Coronary artery (tissue), 2 donors: ENCODE data around the gene TMEM63B.

Experiments used
- DNase-seq: peaks from one replicate; pipeline ENCODE4 v3.0.0-alpha.2; 2017; ENCODE audit warnings: low spot score
- H3K27ac ChIP-seq, 2 donors: fragments of 200-600 bp; sonication (generic); one replicate each; pipeline ENCODE4 v1.5.1; 2016 to 2019
- H3K4me3 ChIP-seq: fragments of 200-600 bp; sonication (generic); 2 replicates; pipeline ENCODE4 v1.5.1; 2016; ENCODE audit warnings: mild to moderate bottlenecking, moderate library complexity
- TF ChIP-seq, protein P1 (sequence below): fragments of 200-600 bp; sonication (generic); IDR thresholded peaks from one replicate; pipeline ENCODE4 v1.5.1; 2019; ENCODE audit warnings: antibody characterized with exemption

Gene TMEM63B

DNA sequence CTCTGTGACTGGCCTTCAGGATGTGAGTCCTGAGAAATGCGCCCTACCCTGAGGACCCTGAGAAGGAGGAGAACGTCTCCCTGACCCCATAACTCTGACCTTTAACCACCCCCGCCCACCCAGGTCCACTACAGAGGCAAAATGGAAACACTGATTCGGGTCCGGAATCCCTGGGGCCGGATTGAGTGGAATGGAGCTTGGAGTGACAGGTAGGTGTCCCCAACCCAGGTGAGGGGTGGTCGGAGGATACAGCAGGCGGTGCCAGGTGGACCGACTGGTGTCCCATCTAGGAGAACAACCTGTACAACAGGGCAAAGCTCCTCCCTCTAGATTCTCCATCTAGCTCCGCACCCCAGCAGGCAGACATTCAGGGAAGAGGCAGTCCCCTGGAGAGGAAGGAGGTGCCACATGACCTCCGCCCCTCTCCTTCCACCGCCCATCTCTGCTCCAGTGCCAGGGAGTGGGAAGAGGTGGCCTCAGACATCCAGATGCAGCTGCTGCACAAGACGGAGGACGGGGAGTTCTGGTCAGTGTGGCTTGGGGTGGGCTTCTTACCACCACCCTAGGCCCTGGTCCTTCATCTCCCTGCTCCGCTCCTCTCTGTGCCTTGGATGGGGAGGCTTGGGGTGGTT is 48.9 kb downstream of the TMEM63B start:
- Histone ChIP-seq H3K27ac (peak overlapping the region in 1 of 2 donors; percentile 83), H3K4me3 (no peak overlapping the region)
- no peak for DNase-seq
- TF ChIP-seq, protein P1, sequence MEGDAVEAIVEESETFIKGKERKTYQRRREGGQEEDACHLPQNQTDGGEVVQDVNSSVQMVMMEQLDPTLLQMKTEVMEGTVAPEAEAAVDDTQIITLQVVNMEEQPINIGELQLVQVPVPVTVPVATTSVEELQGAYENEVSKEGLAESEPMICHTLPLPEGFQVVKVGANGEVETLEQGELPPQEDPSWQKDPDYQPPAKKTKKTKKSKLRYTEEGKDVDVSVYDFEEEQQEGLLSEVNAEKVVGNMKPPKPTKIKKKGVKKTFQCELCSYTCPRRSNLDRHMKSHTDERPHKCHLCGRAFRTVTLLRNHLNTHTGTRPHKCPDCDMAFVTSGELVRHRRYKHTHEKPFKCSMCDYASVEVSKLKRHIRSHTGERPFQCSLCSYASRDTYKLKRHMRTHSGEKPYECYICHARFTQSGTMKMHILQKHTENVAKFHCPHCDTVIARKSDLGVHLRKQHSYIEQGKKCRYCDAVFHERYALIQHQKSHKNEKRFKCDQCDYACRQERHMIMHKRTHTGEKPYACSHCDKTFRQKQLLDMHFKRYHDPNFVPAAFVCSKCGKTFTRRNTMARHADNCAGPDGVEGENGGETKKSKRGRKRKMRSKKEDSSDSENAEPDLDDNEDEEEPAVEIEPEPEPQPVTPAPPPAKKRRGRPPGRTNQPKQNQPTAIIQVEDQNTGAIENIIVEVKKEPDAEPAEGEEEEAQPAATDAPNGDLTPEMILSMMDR = no peak

DNA sequence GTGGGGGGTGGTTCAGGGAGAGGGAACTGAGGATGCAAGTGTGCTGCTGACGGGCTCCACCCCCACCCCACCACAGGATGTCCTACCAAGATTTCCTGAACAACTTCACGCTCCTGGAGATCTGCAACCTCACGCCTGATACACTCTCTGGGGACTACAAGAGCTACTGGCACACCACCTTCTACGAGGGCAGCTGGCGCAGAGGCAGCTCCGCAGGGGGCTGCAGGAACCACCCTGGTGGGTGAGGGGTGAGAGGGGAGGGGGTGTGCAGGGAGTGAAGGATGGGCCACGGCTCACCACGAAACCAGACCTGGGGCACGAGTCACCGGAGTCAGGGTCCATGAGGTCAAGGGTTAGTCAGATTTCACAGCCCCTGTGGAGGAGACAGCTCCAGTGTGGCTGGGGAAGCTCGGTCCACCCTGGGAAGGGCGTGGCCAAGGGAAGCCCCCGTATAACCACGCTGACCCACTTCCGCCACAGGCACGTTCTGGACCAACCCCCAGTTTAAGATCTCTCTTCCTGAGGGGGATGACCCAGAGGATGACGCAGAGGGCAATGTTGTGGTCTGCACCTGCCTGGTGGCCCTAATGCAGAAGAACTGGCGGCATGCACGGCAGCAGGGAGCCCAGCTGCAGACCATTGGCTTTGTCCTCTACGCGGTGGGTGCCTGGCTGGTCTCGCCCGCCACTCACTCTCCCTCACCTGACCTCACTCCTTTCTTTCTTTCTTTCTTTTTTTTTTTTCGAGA is 49.6 kb downstream of the TMEM63B start:
- DNase-seq = no peak
- Histone ChIP-seq H3K27ac (peak overlapping the region in 1 of 2 donors; percentile 83), H3K4me3 (no peak overlapping the region)
- TF ChIP-seq, protein P1 = no peak

DNA sequence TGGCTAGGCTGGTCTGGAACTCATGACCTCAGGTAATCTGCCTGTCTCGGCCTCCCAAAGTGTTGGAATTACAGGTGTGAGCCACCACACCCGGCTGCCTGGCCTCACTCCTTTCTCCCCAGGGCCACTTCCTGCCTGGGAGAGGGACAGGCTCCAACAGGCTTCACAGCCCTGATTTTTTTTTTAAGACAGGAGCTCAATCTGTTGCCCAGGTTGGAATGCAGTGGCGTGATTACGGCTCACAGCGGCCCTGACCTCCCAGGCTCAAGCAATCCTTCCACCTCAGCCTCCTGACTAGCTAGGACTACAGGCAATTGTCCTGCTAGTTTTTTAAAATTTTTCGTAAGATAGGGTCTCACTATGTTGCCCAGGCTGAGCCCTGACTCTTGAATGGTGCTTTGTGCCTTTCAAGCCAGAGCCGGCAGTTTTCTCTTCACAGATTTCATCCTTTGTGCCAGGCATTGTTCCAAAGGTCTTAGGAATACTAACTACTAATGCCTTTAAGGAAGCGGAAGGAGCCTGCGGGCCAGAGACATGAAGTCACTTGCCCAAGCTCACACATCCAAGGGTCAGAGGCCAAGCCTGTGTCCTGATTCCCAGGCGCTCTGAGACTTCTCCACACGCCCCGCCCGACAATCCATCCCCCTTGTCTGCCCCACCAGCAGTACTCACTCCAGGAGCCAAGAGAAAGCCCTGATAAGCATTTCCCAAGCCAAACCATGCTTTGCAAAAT is 50.5 kb downstream of the TMEM63B start:
- DNase-seq = peak; percentile 91
- no peak overlapping the region for H3K4me3 ChIP-seq
- TF ChIP-seq, protein P1 = no peak
- H3K27ac ChIP-seq = peak overlapping the region; percentile 69 to 83

DNA sequence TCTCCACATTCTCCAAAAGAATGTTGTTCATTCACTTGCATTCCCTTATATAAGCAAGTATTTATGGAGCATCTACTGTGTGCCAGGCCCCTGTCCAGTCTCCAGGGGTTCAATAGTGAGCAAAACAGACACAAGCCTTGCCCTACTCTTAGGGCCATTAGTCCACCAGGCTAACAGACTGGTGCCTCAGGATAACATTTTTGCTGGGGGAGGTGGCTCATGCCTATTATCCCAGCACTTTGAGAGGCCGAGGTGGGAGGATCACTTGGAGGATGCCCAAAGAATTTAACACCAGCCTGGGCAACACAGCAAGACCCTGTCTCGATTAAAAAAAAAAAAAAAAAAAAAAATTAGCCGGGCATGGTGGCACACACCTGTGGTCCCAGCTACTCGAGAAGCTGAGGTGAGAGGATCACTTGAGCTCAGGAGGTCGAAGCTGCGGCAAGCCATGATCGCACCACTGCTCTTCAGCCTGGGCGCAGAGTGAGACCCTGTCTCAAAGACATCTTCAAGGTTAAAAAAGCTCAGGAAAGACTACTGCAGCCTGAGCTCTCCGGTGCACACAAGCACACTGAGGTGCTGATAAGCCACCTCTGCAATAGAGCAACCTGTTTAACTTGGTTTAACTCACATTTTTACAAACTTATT is 51.2 kb downstream of the TMEM63B start:
- Histone ChIP-seq H3K27ac (peak overlapping the region; percentile 69 to 83), H3K4me3 (no peak overlapping the region)
- TF ChIP-seq, protein P1 = no peak
- no peak for DNase-seq

DNA sequence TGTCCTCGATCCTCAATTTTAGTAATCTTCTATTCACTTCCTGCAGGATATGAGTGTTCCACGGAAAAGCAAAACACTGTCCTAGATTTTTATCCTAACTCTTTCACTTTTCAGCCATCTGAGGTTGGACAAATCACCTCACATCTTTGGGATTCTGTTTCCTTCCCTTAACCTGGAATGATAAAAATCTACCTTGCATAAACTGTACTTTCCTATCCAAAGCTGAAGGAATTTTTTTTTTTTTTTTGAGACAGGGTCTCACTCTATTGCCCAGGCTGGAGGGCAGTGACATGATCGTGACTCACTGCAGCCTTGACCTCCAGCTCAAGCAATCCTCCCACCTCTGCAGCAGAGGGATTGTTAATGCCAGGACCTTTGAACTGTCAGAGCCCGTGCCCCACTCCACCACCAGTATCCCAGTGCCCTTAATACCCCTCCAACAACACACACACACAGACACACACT is 51.8 kb downstream of the TMEM63B start:
- peak overlapping the region; percentile 69 to 83 for H3K27ac ChIP-seq
- TF ChIP-seq, protein P1 = no peak
- no peak for DNase-seq
- no peak overlapping the region for H3K4me3 ChIP-seq

DNA sequence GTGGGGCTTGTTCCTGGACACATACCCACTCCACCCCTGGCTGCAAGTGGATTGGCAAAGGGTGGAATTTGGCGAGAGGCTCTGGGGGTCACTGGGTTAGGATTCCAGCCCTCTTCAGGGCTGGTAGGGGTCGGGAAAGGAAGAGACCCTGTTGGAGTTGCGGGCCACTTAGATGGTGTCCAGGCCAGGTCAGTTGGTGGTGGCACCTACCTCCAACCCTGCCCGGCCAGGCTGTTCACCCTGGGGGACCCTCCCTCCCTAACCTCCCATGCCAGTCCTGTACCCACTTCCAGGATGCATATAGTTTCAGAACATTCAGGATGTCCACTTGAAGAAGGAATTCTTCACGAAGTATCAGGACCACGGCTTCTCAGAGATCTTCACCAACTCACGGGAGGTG is 52.3 kb downstream of the TMEM63B start:
- peak overlapping the region in 1 of 2 donors; percentile 43 for H3K27ac ChIP-seq
- TF ChIP-seq, protein P1 = no peak
- no peak for DNase-seq

More for the DNA sequence above, 52.3 kb downstream of the TMEM63B start:
- no peak overlapping the region for H3K4me3 ChIP-seq
